ENCODE results near the gene CCDC92. TPM values are rescaled to one million over a fixed set of nuclear protein-coding genes. Genes with fewer than 3 reads are reported as not detected.

Gene CCDC92
- total and polyA plus RNA-seq, 3 donors from 2014 or later: 63.6 to 140 (median 79.1) TPM

DNA sequence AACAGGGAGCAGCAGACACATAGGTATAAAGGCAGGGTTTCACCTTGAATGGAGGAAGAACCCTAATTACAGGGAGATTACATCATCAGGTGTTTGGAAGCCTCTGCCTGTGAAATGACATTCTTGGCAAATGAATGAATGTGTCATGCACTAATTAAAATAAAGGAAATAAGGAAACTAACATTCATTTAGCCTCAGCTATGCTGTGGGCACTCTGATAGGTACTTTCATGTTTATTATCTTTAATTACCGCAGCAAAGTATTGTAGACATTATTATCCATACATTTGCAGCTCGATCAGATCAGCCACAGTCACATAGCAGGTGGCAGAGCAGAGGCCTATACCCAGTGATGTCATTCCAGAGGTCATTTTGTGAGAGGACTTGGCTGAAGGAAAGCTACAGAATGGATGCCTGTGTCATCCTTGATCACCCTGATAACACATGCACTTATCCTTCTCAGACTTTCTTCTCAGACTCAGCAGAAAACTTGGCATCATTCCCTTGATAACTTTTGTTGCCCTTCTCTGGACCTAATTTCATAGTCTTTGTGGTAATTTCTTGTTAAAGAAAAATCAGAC is 18.8 kb upstream of the CCDC92 start:
- no peak for DNase-seq

DNA sequence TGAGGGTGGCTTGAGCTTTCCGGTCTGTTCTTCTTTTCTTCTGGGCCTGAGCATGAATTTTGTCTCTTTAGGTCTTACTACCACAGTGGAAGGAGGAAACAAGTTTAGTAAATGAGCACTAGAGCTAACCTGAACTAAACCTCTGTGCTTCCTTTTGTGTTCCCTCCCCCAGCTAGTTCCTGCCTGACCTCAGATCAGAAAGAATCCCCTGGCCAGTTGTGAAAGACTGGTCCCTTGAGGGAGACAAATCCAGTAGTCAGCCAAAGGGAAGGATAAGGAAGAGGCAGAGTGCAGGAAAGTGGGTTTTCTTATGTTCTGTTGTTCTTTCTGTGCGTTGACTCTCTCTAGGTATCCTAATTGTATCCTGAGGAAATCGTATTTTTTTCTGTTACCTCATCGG is 17.9 kb upstream of the CCDC92 start:
- no peaks in the 10 kb centered on the region for H3K36me3 ChIP-seq (ENCODE audit: low read depth, missing control alignments)
- H3K4me1 ChIP-seq: no peaks in the 10 kb centered on the region
- intact Hi-C loops (cut with DNase I; ENCODE audit: low total_unique reads): no loop called here
- TF ChIP-seq, protein P1, sequence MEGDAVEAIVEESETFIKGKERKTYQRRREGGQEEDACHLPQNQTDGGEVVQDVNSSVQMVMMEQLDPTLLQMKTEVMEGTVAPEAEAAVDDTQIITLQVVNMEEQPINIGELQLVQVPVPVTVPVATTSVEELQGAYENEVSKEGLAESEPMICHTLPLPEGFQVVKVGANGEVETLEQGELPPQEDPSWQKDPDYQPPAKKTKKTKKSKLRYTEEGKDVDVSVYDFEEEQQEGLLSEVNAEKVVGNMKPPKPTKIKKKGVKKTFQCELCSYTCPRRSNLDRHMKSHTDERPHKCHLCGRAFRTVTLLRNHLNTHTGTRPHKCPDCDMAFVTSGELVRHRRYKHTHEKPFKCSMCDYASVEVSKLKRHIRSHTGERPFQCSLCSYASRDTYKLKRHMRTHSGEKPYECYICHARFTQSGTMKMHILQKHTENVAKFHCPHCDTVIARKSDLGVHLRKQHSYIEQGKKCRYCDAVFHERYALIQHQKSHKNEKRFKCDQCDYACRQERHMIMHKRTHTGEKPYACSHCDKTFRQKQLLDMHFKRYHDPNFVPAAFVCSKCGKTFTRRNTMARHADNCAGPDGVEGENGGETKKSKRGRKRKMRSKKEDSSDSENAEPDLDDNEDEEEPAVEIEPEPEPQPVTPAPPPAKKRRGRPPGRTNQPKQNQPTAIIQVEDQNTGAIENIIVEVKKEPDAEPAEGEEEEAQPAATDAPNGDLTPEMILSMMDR (IDR thresholded peaks at IDR 0.05): no peak
- no peak for TF ChIP-seq POLR2A (IDR thresholded peaks at IDR 0.05)
- WGBS, 2 donors: 76 to 79% methylated on average over 4 of the region's 4 CpGs
- H3K27me3 ChIP-seq: no peaks in the 10 kb centered on the region
- H3K4me3 ChIP-seq: no peak overlapping the region
- H3K9me3 ChIP-seq: no peaks in the 10 kb centered on the region
- no peak overlapping the region for H3K27ac ChIP-seq
- no peak for DNase-seq

More for the DNA sequence above, 18.8 kb upstream of the CCDC92 start:
- 83 to 89% methylated on average over 2 of the region's 2 CpGs for WGBS, 2 donors
- TF ChIP-seq, protein P1 (IDR thresholded peaks at IDR 0.05): no peak
- no peak for TF ChIP-seq POLR2A (IDR thresholded peaks at IDR 0.05)
- Histone ChIP-seq H3K4me3 (no peak overlapping the region), H3K27ac (no peak overlapping the region), H3K36me3 (ENCODE audit: low read depth, missing control alignments) (no peaks in the 10 kb centered on the region), H3K9me3 (no peaks in the 10 kb centered on the region), H3K27me3 (no peaks in the 10 kb centered on the region), H3K4me1 (no peaks in the 10 kb centered on the region)
- intact Hi-C loops (cut with DNase I; ENCODE audit: low total_unique reads): no loop called here

- TF ChIP-seq, protein P1 (IDR thresholded peaks at IDR 0.05): no peak
- TF ChIP-seq POLR2A (IDR thresholded peaks at IDR 0.05): no peak
- Histone ChIP-seq H3K4me3 (no peak overlapping the region), H3K9me3 (no peaks in the 10 kb centered on the region), H3K27ac (no peak overlapping the region), H3K27me3 (no peaks in the 10 kb centered on the region), H3K36me3 (ENCODE audit: low read depth, missing control alignments) (no peaks in the 10 kb centered on the region), H3K4me1 (no peaks in the 10 kb centered on the region)
- intact Hi-C loops (cut with DNase I; ENCODE audit: low total_unique reads): no loop called here
- 77 to 92% methylated on average over 1 of the region's 1 CpG for WGBS, 2 donors
- no peak for DNase-seq
Observed at GRCh38 chr12:123989753-123990152, 17.1 kb upstream of the CCDC92 start.

DNA sequence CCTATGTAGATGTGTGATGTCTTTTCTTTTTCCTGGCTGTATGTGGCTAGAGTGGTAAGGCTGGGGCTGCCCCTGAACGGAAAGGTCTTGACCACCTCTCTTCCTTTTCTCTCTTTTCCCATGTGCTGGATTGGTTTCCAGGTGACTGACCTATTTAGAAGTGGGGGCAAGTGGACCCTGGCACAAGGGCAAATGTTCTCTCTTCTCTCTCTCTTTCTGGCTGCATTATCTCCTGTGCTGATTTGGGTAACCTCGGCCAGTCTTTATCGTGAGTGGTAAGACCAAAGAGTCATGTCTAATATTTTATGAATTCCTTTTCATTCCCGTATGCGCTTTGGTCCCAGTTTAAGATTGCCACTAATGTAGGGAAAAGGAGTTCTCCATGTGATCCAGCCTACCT is 16.5 kb upstream of the CCDC92 start:
- Histone ChIP-seq H3K27ac (no peak overlapping the region), H3K4me3 (no peak overlapping the region), H3K36me3 (ENCODE audit: low read depth, missing control alignments) (no peaks in the 10 kb centered on the region), H3K9me3 (no peaks in the 10 kb centered on the region), H3K27me3 (no peaks in the 10 kb centered on the region), H3K4me1 (no peaks in the 10 kb centered on the region)
- WGBS, 2 donors: 92 to 93% methylated on average over 5 of the region's 5 CpGs
- DNase-seq: no peak
- TF ChIP-seq, protein P1 (IDR thresholded peaks at IDR 0.05): no peak
- TF ChIP-seq POLR2A (IDR thresholded peaks at IDR 0.05): no peak
- intact Hi-C loops (cut with DNase I; ENCODE audit: low total_unique reads): no loop called here

DNA sequence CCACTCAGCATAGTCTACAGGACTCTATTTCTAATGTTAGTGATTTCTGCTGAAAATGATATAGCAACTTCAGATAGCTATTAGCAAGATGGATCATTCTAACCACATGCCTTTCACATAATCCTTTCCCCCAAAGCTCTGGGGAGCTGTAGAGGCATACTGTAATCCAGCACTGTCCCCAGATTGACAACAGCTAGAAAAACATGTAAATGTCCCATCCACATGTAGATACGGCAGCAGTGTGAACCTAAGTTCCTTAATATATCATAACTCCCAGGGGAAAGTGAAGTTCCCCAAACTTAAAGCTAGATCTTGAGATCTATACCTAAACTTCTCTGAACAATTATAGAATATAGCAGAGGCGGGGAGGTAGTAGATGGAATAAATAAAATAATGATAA is 14.4 kb upstream of the CCDC92 start:
- Histone ChIP-seq H3K4me1 (no peaks in the 10 kb centered on the region), H3K27ac (no peak overlapping the region), H3K9me3 (no peaks in the 10 kb centered on the region), H3K4me3 (no peak overlapping the region), H3K36me3 (ENCODE audit: low read depth, missing control alignments) (no peaks in the 10 kb centered on the region), H3K27me3 (no peaks in the 10 kb centered on the region)
- DNase-seq: no peak
- intact Hi-C loops (cut with DNase I; ENCODE audit: low total_unique reads): no loop called here
- WGBS, 2 donors: 90 to 96% methylated on average over 2 of the region's 2 CpGs
- TF ChIP-seq, protein P1 (IDR thresholded peaks at IDR 0.05): no peak
- TF ChIP-seq POLR2A (IDR thresholded peaks at IDR 0.05): no peak

Measured in testis (tissue), 3 donors.